ENCODE data around the gene TRIM15. TPM values are rescaled to one million over a fixed set of nuclear protein-coding genes. Genes with fewer than 3 reads are reported as not detected.
A peak's percentile ranks its signal among the peaks of the same experiment; 100 is the strongest.

TRIM15 gene
- total and polyA plus RNA-seq, 2 donors (not counting 3 experiments of a cell fraction or from before 2014, with no cell fraction given): not detected

DNA sequence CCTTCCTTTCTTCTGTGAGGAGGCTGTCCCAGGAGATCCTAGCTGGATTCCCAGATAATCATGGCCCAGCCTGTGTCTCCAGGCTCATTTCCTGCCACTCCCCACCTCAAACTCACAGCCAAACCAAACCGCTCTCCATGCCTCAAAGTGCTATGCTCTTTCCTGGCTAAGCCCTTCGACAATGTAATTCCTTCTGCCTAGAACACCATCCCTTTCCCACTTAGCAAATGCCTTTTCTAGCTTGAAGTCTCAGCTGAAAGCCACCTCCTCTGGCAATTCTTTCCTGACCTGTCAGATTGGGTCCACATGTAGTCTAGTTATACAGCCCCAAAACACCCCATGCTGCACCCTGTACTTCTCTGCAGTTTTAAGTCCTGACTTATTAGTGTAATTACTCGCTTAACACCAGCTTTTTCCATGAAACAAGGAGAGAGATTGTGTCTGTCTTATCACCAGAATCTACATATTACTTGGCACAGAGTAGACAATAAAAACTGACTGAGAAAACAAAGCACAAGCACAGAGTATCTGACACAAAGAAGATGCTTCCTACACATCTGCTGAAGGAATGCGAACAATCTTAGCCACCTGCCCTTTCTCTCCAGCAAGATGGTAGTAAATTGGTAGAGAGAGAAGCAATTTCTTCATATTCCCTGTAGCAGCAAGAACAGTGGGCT is 44.4 kb downstream of the TRIM15 start:
- no peak overlapping the region for H3K4me3 ChIP-seq (replicated peaks in 1 of 3; ENCODE audit: insufficient read depth in 1 of 3, low read depth in 1 of 3, low read length in 3 of 3)
- no peaks in the 10 kb centered on the region for H4K20me1 ChIP-seq (replicated peaks; ENCODE audit: control insufficient read depth, extremely low read depth, insufficient read depth, low read length)
- no peaks in the 10 kb centered on the region for H3K27me3 ChIP-seq (ENCODE audit: control insufficient read depth in 2 of 2, insufficient read depth in 2 of 2, low read length in 2 of 2)
- FAIRE-seq (no peak), DNase-seq (ENCODE audit: low read depth, low spot score) (peak; percentile 57)
- H3K9ac ChIP-seq (replicated peaks; ENCODE audit: extremely low read depth, insufficient read depth, low read length): no peak overlapping the region
- TF ChIP-seq FOS (IDR thresholded peaks at IDR 0.05; ENCODE audit: borderline replicate concordance, insufficient read depth, low read length) (no peak), POLR2AphosphoS5 (IDR thresholded peaks at IDR 0.05; ENCODE audit: insufficient read depth, low read depth, low read length) (no peak), MYC (IDR thresholded peaks at IDR 0.05; ENCODE audit: low read depth, low read length) (no peak), JUN (IDR thresholded peaks at IDR 0.05; ENCODE audit: borderline replicate concordance, insufficient read depth, insufficient read length, low read depth) (no peak), EZH2 (IDR thresholded peaks at IDR 0.05; ENCODE audit: borderline replicate concordance, low read depth, low read length, severe bottlenecking) (no peak), POLR2A (IDR thresholded peaks at IDR 0.05; ENCODE audit: low read depth, low read length) (no peak), MAX (IDR thresholded peaks at IDR 0.05; ENCODE audit: insufficient read depth, insufficient read length) (no peak), GATA2 (IDR thresholded peaks at IDR 0.05; ENCODE audit: insufficient read depth, insufficient read length, low read depth, low read length) (no peak), CTCF (IDR thresholded peaks at IDR 0.05; ENCODE audit: extremely low read depth in 1 of 2, insufficient read depth in 1 of 2, low read depth in 1 of 2, low read length in 2 of 2) (no peak)
- H2AFZ ChIP-seq (ENCODE audit: low read depth, low read length): no peak overlapping the region
- no TSS peak for BruUV-seq (replicated peaks)
- dilution Hi-C loops (cut with MboI; ENCODE audit: extremely low pct_ligation_motif_present, low sequenced_read_pairs) (no loop called here), intact Hi-C loops (cut with micrococcal nuclease) (no loop called here)
- H3K9me3 ChIP-seq (replicated peaks; ENCODE audit: control insufficient read depth, insufficient read depth, low read length): no peaks in the 10 kb centered on the region
- no peak overlapping the region for H3K27ac ChIP-seq (ENCODE audit: insufficient read depth, low read depth, low read length)
- POLR2A ChIA-PET: no interaction called here
- no peaks in the 10 kb centered on the region for H3K36me3 ChIP-seq (ENCODE audit: control insufficient read depth in 2 of 2, extremely low read depth in 1 of 2, insufficient read depth in 2 of 2, low read length in 2 of 2)
- H3K9me1 ChIP-seq (replicated peaks; ENCODE audit: control insufficient read depth, extremely low read depth, insufficient read depth, low read length): no peaks in the 10 kb centered on the region
- peaks cover 20% of the 10 kb centered on the region for H3K4me1 ChIP-seq (ENCODE audit: control insufficient read depth, extremely low read depth, insufficient read depth, low read length)
- CTCF ChIA-PET: interaction anchor here (2.7 kb wide), 1 partner anchor 11 kb away, joined by 18 read pairs; no protein-coding TSS in a partner anchor
- peaks cover 62% of the 10 kb centered on the region for H3K79me2 ChIP-seq (ENCODE audit: control insufficient read depth, insufficient read depth, low read length)
- no peak overlapping the region for H3K4me2 ChIP-seq (ENCODE audit: insufficient read depth, low read length)

All from endothelial cell of umbilical vein (primary cell).